SU-DHL-6 (cell line): Measurements from ENCODE around the gene SLC22A5.

Source experiments
- H2AFZ ChIP-seq: fragments of 200-600 bp; sonication (generic); 2 replicates; pipeline ENCODE4 v1.6.1; 2014; ENCODE audit warnings: low read depth, mild to moderate bottlenecking, moderate library complexity, mixed read lengths, antibody characterized with exemption, low read length; ENCODE audit not compliant: severe bottlenecking
- H3F3A ChIP-seq: fragments of 200-600 bp; shearing (Covaris generic); 2 replicates; pipeline ENCODE4 v1.6.0; 2016; ENCODE audit warnings: antibody characterized with exemption, mild to moderate bottlenecking; ENCODE audit not compliant: insufficient read depth
- H3K27ac ChIP-seq: fragments of 200-600 bp; sonication (generic); 2 replicates; pipeline ENCODE4 v1.5.1; 2016; ENCODE audit warnings: low read depth, mild to moderate bottlenecking, low read length, moderate library complexity, mixed read lengths
- H3K27me3 ChIP-seq: fragments of 200-600 bp; sonication (generic), shearing (Covaris generic); 2 replicates; pipeline ENCODE4 v1.6.0; 2014; ENCODE audit warnings: mild to moderate bottlenecking, low read length
- H3K36me3 ChIP-seq: fragments of 200-600 bp; sonication (generic); 2 replicates; pipeline ENCODE4 v1.6.1; 2014; ENCODE audit warnings: mild to moderate bottlenecking, low read length, mixed read lengths
- H3K4me2 ChIP-seq: fragments of 300-600, 200-600 bp; shearing (Covaris generic), sonication (generic); 2 replicates; pipeline ENCODE4 v1.6.0; 2014; ENCODE audit warnings: low read length, low read depth, mild to moderate bottlenecking; ENCODE audit not compliant: poor library complexity, severe bottlenecking
- H3K4me3 ChIP-seq: fragments of 200-600 bp; sonication (generic); 2 replicates; pipeline ENCODE4 v1.5.1; 2014; ENCODE audit warnings: antibody characterized with exemption, low read length, mild to moderate bottlenecking, mixed read lengths; ENCODE audit not compliant: insufficient read depth, poor library complexity, severe bottlenecking
- H3K79me2 ChIP-seq: fragments of 200-600 bp; sonication (generic); 2 replicates; pipeline ENCODE4 v1.6.1; 2014; ENCODE audit warnings: mild to moderate bottlenecking, low read length, moderate library complexity; ENCODE audit not compliant: insufficient read depth
- H3K9ac ChIP-seq: fragments of 200-600 bp; sonication (generic); 2 replicates; pipeline ENCODE4 v1.7.0; 2014; ENCODE audit warnings: mild to moderate bottlenecking, low read length
- H3K9me2 ChIP-seq: fragments of 200-600 bp; sonication (generic); replicated peaks from 2 replicates; pipeline ENCODE4 v1.6.1; 2014; ENCODE audit warnings: low read length; ENCODE audit not compliant: insufficient read depth
- H3K9me3 ChIP-seq: fragments of 200-600 bp; sonication (generic); 2 replicates; pipeline ENCODE4 v1.6.1; 2014; ENCODE audit warnings: low read length, mixed read lengths; ENCODE audit not compliant: insufficient read depth
- H4K20me1 ChIP-seq: fragments of 200-600 bp; sonication (generic); 2 replicates; pipeline ENCODE4 v1.6.1; 2014; ENCODE audit warnings: low read depth, mild to moderate bottlenecking, antibody characterized with exemption, low read length, moderate library complexity, mixed read lengths
- EZH2phosphoT487 ChIP-seq: fragments of 200-600 bp; sonication (generic), shearing (Covaris generic); conservative IDR thresholded peaks from 2 replicates; pipeline ENCODE4 v1.6.1; 2018; ENCODE audit warnings: mild to moderate bottlenecking, antibody characterized with exemption, low read length, moderate library complexity, mixed read lengths
- TF ChIP-seq, protein P1 (sequence below): fragments of 200-600 bp; sonication (generic); IDR thresholded peaks from one replicate; pipeline ENCODE4 v1.5.1; 2017; ENCODE audit warnings: antibody characterized with exemption, mild to moderate bottlenecking, low read length, moderate library complexity; ENCODE audit not compliant: insufficient read depth, poor library complexity, severe bottlenecking

SLC22A5 gene

DNA sequence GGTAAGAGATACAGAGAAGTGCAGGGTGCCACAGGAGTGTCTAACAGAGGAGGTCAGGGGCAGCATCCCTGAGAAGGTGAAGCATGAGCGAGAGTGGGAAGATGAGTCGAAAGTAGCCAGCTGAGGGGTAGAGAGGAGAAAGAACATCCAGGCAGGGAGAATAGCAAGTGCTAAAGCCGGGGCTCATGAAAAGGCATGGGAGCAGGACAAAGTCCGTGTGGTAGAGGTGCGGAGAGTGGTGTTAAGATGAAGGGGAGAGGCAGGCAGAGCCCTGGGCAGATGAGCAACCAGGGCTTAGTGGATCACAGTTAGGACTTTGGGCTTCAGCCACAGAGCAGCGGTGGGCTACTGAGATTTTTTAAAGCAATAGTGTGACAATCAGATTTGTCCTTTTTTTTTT is 10.5 kb downstream of the SLC22A5 start:
- Histone ChIP-seq H3K79me2 (no peaks in the 10 kb centered on the region), H3K4me3 (no peak overlapping the region), H3F3A (no peaks in the 10 kb centered on the region), H3K9ac (no peak overlapping the region), H3K27me3 (no peaks in the 10 kb centered on the region), H3K9me3 (no peaks in the 10 kb centered on the region), H2AFZ (no peak overlapping the region), H3K36me3 (no peaks in the 10 kb centered on the region), H3K9me2 (no peaks in the 10 kb centered on the region), H4K20me1 (no peaks in the 10 kb centered on the region), H3K4me2 (no peak overlapping the region), H3K27ac (no peak overlapping the region)
- TF ChIP-seq EZH2phosphoT487: no peak
- TF ChIP-seq, protein P1, sequence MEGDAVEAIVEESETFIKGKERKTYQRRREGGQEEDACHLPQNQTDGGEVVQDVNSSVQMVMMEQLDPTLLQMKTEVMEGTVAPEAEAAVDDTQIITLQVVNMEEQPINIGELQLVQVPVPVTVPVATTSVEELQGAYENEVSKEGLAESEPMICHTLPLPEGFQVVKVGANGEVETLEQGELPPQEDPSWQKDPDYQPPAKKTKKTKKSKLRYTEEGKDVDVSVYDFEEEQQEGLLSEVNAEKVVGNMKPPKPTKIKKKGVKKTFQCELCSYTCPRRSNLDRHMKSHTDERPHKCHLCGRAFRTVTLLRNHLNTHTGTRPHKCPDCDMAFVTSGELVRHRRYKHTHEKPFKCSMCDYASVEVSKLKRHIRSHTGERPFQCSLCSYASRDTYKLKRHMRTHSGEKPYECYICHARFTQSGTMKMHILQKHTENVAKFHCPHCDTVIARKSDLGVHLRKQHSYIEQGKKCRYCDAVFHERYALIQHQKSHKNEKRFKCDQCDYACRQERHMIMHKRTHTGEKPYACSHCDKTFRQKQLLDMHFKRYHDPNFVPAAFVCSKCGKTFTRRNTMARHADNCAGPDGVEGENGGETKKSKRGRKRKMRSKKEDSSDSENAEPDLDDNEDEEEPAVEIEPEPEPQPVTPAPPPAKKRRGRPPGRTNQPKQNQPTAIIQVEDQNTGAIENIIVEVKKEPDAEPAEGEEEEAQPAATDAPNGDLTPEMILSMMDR: no peak

DNA sequence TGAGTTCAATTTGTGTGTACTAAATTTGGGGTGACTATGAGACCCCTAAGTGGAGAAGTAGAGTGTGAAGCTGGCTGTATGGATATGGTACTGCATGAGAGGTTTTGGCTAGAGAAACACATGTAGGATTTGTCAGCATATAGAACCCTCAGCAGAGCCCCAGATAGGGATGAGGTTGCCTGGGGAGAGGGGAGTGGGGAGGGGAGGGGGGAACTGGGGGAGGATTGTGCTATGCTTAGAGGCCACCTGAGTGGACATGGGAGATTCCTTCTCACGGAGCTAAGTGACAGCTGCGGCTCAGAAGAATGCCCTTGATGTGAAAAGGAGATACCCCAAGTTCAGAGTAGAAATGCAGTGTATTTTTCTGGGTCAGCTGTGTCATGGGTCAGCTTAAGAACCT is 11.2 kb downstream of the SLC22A5 start:
- Histone ChIP-seq H3K9ac (no peak overlapping the region), H3F3A (no peaks in the 10 kb centered on the region), H3K4me3 (no peak overlapping the region), H3K9me2 (no peaks in the 10 kb centered on the region), H3K27me3 (no peaks in the 10 kb centered on the region), H3K79me2 (no peaks in the 10 kb centered on the region), H3K9me3 (no peaks in the 10 kb centered on the region), H3K27ac (no peak overlapping the region), H3K4me2 (no peak overlapping the region), H4K20me1 (no peaks in the 10 kb centered on the region), H2AFZ (no peak overlapping the region), H3K36me3 (no peaks in the 10 kb centered on the region)
- TF ChIP-seq, protein P1: no peak
- TF ChIP-seq EZH2phosphoT487: no peak

- Histone ChIP-seq H3K4me3 (no peak overlapping the region), H3F3A (no peaks in the 10 kb centered on the region), H3K4me2 (no peak overlapping the region), H3K79me2 (no peaks in the 10 kb centered on the region), H3K9ac (no peak overlapping the region), H3K9me3 (no peaks in the 10 kb centered on the region), H4K20me1 (no peaks in the 10 kb centered on the region), H3K9me2 (no peaks in the 10 kb centered on the region), H2AFZ (no peak overlapping the region), H3K27me3 (no peaks in the 10 kb centered on the region), H3K36me3 (no peaks in the 10 kb centered on the region), H3K27ac (no peak overlapping the region)
- TF ChIP-seq EZH2phosphoT487: no peak
- TF ChIP-seq, protein P1: no peak
These were observed 12.1 kb downstream of the SLC22A5 start for GRCh38 chr5:132381614-132382013.

GRCh38 chr5:132383261-132383660 is 13.8 kb downstream of the SLC22A5 start:
- no peaks in the 10 kb centered on the region for H4K20me1 ChIP-seq
- no peaks in the 10 kb centered on the region for H3K79me2 ChIP-seq
- H3K4me2 ChIP-seq: no peak overlapping the region
- H3K4me3 ChIP-seq: no peak overlapping the region
- no peaks in the 10 kb centered on the region for H3K27me3 ChIP-seq
- H3K9me2 ChIP-seq: no peaks in the 10 kb centered on the region
- no peak overlapping the region for H2AFZ ChIP-seq
- H3K9ac ChIP-seq: no peak overlapping the region
- no peak for TF ChIP-seq EZH2phosphoT487
- TF ChIP-seq, protein P1: no peak
- no peaks in the 10 kb centered on the region for H3K36me3 ChIP-seq
- no peaks in the 10 kb centered on the region for H3F3A ChIP-seq
- H3K27ac ChIP-seq: no peak overlapping the region
- H3K9me3 ChIP-seq: no peaks in the 10 kb centered on the region
